HEK293 (cell line): ENCODE measurements around the gene QRSL1.

Experiments used
- CTCF ChIA-PET: fragments of 350-600 bp; formaldehyde crosslinking; extraction: SDS; loops from one replicate; lab custom pipeline; 2021; ENCODE audit warnings: antibody characterized with exemption; lab: Yijun Ruan, JAX
- POLR2A ChIA-PET: fragments of 300-600 bp; formaldehyde crosslinking; extraction: SDS; loops from one replicate; lab custom pipeline; 2020; ENCODE audit warnings: antibody characterized with exemption, inconsistent platforms; lab: Yijun Ruan, JAX
- H3K27ac ChIP-seq: fragments of 200-500 bp; sonication (Bioruptor generic); 2 replicates; pipeline ENCODE4 v1.5.1; 2014; ENCODE audit warnings: low read depth, low read length, control low read depth, inconsistent platforms; ENCODE audit errors: extremely low read depth
- H3K36me3 ChIP-seq, 2 experiments: fragments of 200-500 bp in 1 of 2; sonication (Bioruptor generic) in 1 of 2; 1 replicate in 1 of 2; 2 replicates in 1 of 2; pipeline ENCODE4 v1.5.1; 2014 to 2017; ENCODE audit warnings: inconsistent platforms in 2 of 2, low read length in 2 of 2; ENCODE audit not compliant: control insufficient read depth in 2 of 2, insufficient read depth in 1 of 2
- H3K4me1 ChIP-seq: fragments of 200-500 bp; sonication (Bioruptor generic); 2 replicates; pipeline ENCODE4 v1.5.1; 2014; ENCODE audit warnings: mild to moderate bottlenecking, low read length, inconsistent platforms; ENCODE audit not compliant: control insufficient read depth, insufficient read depth
- H3K4me3 ChIP-seq: 2 replicates; pipeline ENCODE4 v1.5.1; 2011; ENCODE audit warnings: low read depth, mild to moderate bottlenecking, control low read depth, low read length, moderate library complexity
- H3K9me3 ChIP-seq: fragments of 200-500 bp; sonication (Bioruptor generic); 2 replicates; pipeline ENCODE4 v1.5.1; 2014; ENCODE audit warnings: low read depth, low read length, inconsistent platforms; ENCODE audit not compliant: control insufficient read depth, insufficient read depth
- FEZF1 ChIP-seq: fragments of 450-650 bp; formaldehyde crosslinking; IDR thresholded peaks from 2 replicates; pipeline ENCODE4 v1.5.1; 2016; ENCODE audit warnings: missing biosample characterization, missing genetic modification characterization
- KLF10 ChIP-seq: fragments of 450-650 bp; IDR thresholded peaks from 2 replicates; pipeline ENCODE4 v1.5.1; 2018; ENCODE audit warnings: missing biosample characterization, mild to moderate bottlenecking, missing genetic modification characterization
- KLF9 ChIP-seq: fragments of 450-650 bp; formaldehyde crosslinking; IDR thresholded peaks from 2 replicates; pipeline ENCODE4 v1.5.1; 2016; ENCODE audit warnings: missing biosample characterization, missing genetic modification characterization, low read depth
- OVOL3 ChIP-seq: fragments of 450-650 bp; formaldehyde crosslinking; IDR thresholded peaks from 2 replicates; pipeline ENCODE4 v1.5.1; 2016; ENCODE audit warnings: missing biosample characterization, missing genetic modification characterization
- SETDB1 ChIP-seq: IDR thresholded peaks from one replicate; pipeline ENCODE4 v1.6.1; 2017; ENCODE audit warnings: mild to moderate bottlenecking, low read length, moderate library complexity, mixed read lengths; ENCODE audit not compliant: insufficient read length
- ZNF184 ChIP-seq: fragments of 450-650 bp; IDR thresholded peaks from 2 replicates; pipeline ENCODE4 v1.5.1; 2018; ENCODE audit warnings: missing biosample characterization, mild to moderate bottlenecking, missing genetic modification characterization
- ZNF23 ChIP-seq: fragments of 450-650 bp; formaldehyde crosslinking; IDR thresholded peaks from 2 replicates; pipeline ENCODE4 v1.5.1; 2016; ENCODE audit warnings: missing biosample characterization, missing genetic modification characterization, borderline replicate concordance
- ZNF24 ChIP-seq: fragments of 450-650 bp; formaldehyde crosslinking; IDR thresholded peaks from 2 replicates; pipeline ENCODE4 v1.5.1; 2016; ENCODE audit warnings: missing biosample characterization, missing genetic modification characterization
- ZNF350 ChIP-seq: fragments of 450-650 bp; formaldehyde crosslinking; IDR thresholded peaks from 2 replicates; pipeline ENCODE4 v1.5.0; 2017; ENCODE audit warnings: missing biosample characterization, mild to moderate bottlenecking, missing genetic modification characterization
- ZNF37A ChIP-seq: fragments of 450-650 bp; IDR thresholded peaks from 2 replicates; pipeline ENCODE4 v1.5.1; 2018; ENCODE audit warnings: missing biosample characterization, missing genetic modification characterization
- ZNF426 ChIP-seq: fragments of 450-650 bp; formaldehyde crosslinking; IDR thresholded peaks from 2 replicates; pipeline ENCODE4 v1.5.1; 2017; ENCODE audit warnings: missing biosample characterization, missing genetic modification characterization, mild to moderate bottlenecking, inconsistent platforms, moderate library complexity
- ZNF530 ChIP-seq: fragments of 450-650 bp; formaldehyde crosslinking; IDR thresholded peaks from 2 replicates; pipeline ENCODE4 v1.5.1; 2016; ENCODE audit warnings: low read depth, missing biosample characterization, missing genetic modification characterization
- ZNF596 ChIP-seq: fragments of 450-650 bp; IDR thresholded peaks from 2 replicates; pipeline ENCODE4 v1.5.0; 2018; ENCODE audit warnings: missing biosample characterization, mild to moderate bottlenecking, missing genetic modification characterization, moderate library complexity
- ZNF654 ChIP-seq: fragments of 450-650 bp; formaldehyde crosslinking; IDR thresholded peaks from 2 replicates; pipeline ENCODE4 v1.5.1; 2016; ENCODE audit warnings: low read depth, missing biosample characterization, missing genetic modification characterization
- ZNF660 ChIP-seq: fragments of 450-650 bp; IDR thresholded peaks from 2 replicates; pipeline ENCODE4 v1.5.1; 2018; ENCODE audit warnings: missing biosample characterization, mild to moderate bottlenecking, missing genetic modification characterization
- ZNF701 ChIP-seq: fragments of 450-650 bp; formaldehyde crosslinking; IDR thresholded peaks from 2 replicates; pipeline ENCODE4 v1.5.1; 2016; ENCODE audit warnings: missing biosample characterization, missing genetic modification characterization
- ZNF843 ChIP-seq: fragments of 450-650 bp; formaldehyde crosslinking; IDR thresholded peaks from 2 replicates; pipeline ENCODE4 v1.5.1; 2016; ENCODE audit warnings: missing biosample characterization, missing genetic modification characterization
- ZSCAN16 ChIP-seq: fragments of 450-650 bp; formaldehyde crosslinking; IDR thresholded peaks from 2 replicates; pipeline ENCODE4 v1.5.1; 2016; ENCODE audit warnings: missing biosample characterization, missing genetic modification characterization
- TF ChIP-seq, protein P1 (sequence below): fragments of 450-650 bp; formaldehyde crosslinking; IDR thresholded peaks from 2 replicates; pipeline ENCODE4; 2016; ENCODE audit warnings: missing biosample characterization, missing genetic modification characterization
- TF ChIP-seq, protein P2 (sequence below): fragments of 450-650 bp; formaldehyde crosslinking; IDR thresholded peaks from 2 replicates; pipeline ENCODE4 v1.5.1; 2016; ENCODE audit warnings: missing biosample characterization, missing genetic modification characterization

The QRSL1 gene

DNA sequence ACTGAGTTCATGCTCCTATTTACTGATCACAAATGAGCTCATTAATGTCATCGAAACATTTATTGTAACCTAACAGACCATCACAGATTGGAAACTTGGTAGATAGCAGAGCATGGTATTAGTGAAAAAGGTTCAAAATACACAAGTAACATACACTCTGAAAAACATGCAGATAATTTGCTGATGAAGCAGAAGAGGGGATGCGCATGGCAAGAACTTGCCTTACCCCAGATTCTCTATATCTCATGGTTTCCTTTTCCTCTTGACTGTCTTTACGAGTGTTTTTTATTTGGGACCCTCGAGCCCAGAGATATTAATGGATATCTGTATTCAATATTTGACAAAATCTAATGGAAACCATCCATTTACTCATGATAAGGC is 37.6 kb downstream of the QRSL1 start (continued):
- TF ChIP-seq FEZF1 (tag by site-specific recombination) (no peak), ZSCAN16 (tag by site-specific recombination) (no peak), ZNF23 (tag by site-specific recombination) (no peak), ZNF426 (tag by site-specific recombination) (no peak), ZNF654 (tag by site-specific recombination) (no peak)

DNA sequence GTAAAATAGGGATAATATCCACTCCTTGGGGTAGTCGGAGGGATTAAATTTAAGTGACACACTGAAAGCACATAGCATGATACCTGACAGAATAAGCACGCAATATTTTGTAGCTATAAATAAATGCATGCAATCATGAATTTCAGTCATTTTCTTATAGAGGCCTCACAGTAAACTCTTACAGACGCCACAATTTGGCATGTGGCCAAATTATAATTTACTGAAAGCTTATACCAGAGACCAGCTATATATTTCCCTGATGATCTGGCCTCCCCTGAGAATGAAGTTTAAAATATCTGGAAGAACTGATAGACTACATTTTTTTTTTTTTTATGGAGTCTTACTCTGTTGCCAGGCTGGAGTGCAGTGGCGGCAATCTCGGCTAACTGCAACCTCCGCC is 40.9 kb downstream of the QRSL1 start:
- Histone ChIP-seq H3K4me3 (no peak overlapping the region), H3K4me1 (no peaks in the 10 kb centered on the region), H3K27ac (no peak overlapping the region), H3K36me3 (peaks cover 4 to 18% of the 10 kb centered on the region in 2 experiments; a peak in 2 of 3 replicates), H3K9me3 (no peaks in the 10 kb centered on the region)
- ChIA-PET CTCF (interaction anchor here (0.5 to 1.1 kb wide), 3 partner anchors 10 to 26 kb away, joined by 3 read pairs; no protein-coding TSS in a partner anchor), POLR2A (no interaction called here)
- no peak for TF ChIP-seq ZNF426 (tag by site-specific recombination)
- peak; percentile 29; the same call in 1 of the 2 replicates for TF ChIP-seq ZNF660 (tag by site-specific recombination)
- no peak for TF ChIP-seq ZNF701
- TF ChIP-seq KLF9, result no peak
- TF ChIP-seq, protein P1, sequence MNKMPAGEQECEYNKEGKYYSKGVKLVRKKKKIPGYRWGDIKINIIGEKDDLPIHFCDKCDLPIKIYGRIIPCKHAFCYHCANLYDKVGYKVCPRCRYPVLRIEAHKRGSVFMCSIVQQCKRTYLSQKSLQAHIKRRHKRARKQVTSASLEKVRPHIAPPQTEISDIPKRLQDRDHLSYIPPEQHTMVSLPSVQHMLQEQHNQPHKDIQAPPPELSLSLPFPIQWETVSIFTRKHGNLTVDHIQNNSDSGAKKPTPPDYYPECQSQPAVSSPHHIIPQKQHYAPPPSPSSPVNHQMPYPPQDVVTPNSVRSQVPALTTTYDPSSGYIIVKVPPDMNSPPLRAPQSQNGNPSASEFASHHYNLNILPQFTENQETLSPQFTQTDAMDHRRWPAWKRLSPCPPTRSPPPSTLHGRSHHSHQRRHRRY (tag by site-specific recombination), result no peak
- TF ChIP-seq ZNF184 (tag by site-specific recombination), result 0 out of 2 replicates have a peak, but pooled peaks have one; percentile 45
- 0 out of 2 replicates have a peak, but pooled peaks have one; percentile 57 for TF ChIP-seq ZNF37A
- no peak for TF ChIP-seq ZNF24 (tag by site-specific recombination)
- peak; percentile 48; the same call in 1 of the 2 replicates for TF ChIP-seq ZNF350 (tag by site-specific recombination)

DNA sequence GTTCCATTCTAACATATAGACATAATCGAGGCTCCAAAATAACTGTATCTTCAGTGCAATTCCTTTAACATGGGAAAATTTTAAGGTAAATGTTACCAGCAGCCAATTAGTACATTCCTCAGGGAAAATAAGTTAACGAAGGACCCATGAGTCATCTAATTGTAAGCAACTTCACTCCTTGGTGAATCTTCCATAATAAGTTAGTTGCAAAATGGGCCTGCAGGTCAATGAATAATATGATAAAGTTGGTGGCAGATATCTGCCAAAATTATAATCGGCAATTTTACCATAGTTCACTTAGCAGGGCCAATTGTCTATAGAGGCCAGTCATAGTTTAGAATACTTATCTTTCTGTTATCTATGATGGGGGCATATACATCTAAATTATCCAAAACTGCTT is 42.3 kb downstream of the QRSL1 start:
- no peak overlapping the region for H3K27ac ChIP-seq
- H3K4me1 ChIP-seq, result no peaks in the 10 kb centered on the region
- no peak overlapping the region for H3K4me3 ChIP-seq
- H3K36me3 ChIP-seq, result peaks cover 0 to 6% of the 10 kb centered on the region in 2 experiments; a peak in 1 of 3 replicates
- CTCF ChIA-PET, result no interaction called here
- POLR2A ChIA-PET, result no interaction called here
- no peak for TF ChIP-seq SETDB1
- no peak for TF ChIP-seq ZNF530 (tag by site-specific recombination)
- TF ChIP-seq, protein P2, sequence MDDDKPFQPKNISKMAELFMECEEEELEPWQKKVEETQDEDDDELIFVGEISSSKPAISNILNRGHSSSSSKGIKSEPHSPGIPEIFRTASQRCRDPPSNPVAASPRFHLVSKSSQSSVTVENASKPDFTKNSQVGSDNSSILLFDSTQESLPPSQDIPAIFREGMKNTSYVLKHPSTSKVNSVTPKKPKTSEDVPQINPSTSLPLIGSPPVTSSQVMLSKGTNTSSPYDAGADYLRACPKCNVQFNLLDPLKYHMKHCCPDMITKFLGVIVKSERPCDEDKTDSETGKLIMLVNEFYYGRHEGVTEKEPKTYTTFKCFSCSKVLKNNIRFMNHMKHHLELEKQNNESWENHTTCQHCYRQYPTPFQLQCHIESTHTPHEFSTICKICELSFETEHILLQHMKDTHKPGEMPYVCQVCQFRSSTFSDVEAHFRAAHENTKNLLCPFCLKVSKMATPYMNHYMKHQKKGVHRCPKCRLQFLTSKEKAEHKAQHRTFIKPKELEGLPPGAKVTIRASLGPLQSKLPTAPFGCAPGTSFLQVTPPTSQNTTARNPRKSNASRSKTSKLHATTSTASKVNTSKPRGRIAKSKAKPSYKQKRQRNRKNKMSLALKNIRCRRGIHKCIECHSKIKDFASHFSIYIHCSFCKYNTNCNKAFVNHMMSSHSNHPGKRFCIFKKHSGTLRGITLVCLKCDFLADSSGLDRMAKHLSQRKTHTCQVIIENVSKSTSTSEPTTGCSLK, result no peak
- no peak for TF ChIP-seq OVOL3
- no peak for TF ChIP-seq KLF10 (tag by site-specific recombination)
- TF ChIP-seq ZNF843 (tag by site-specific recombination), result no peak
- TF ChIP-seq ZNF596 (tag by site-specific recombination), result no peak
- TF ChIP-seq, all 188 proteins: peak for 0
- no peaks in the 10 kb centered on the region for H3K9me3 ChIP-seq
